ENCODE measurements around the gene GCKR.

The GCKR gene

DNA sequence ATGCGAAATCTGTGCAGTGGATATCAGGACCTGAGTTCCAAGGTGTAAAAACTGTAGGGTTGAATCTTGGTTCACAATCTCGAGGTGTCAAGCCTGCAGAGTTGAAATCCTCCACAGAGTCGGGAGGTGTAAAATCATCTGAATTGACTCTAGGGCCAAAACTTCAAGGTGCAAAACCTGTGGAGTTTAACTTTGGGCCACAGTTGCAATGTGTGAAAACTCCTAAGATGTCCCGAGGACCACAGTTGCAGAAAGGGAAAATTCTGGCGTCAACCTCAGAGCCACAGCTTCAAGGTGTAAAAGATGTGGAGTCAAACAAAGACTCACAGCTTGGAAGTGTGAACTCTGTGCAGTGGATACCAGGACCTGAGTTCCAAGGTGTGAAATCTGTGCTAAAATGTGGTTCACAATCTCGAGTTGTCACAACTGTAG is 76.4 kb downstream of the GCKR start:
- DNase-seq = no peak

Data from stimulated activated naive CD4-positive, alpha-beta T cell (primary cell).